ENCODE measurements around the gene PDCD1.

DNA sequence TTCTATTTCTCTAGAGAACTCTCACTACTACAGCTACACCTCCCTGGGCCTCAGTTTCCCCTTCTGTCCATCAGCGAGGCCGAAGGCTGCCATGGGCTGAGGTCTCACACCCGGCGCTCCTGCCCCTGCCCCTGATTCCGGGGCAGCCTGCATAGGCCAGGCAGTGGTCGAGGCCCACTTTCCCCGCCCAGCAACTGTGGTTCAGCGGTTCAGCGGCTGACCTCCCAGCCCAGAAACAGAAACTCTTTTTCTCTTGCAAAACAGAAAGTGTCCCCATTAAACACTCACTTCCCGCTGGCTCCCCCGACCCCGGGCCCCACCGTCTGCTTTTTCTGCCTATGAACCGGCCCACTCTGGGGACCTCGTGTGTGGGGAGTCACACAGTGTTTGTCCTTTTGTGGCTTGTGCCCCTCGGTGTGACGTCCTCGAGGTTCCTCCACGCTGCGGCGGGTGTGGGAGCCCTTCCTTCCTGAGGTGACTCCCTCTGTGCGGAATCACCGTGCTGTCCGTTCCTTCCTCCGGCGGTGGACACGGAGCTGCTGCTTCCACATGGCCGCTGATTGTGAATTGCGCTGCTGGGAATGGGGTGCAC is 16.0 kb downstream of the PDCD1 start:
- TF ChIP-seq, protein P1, sequence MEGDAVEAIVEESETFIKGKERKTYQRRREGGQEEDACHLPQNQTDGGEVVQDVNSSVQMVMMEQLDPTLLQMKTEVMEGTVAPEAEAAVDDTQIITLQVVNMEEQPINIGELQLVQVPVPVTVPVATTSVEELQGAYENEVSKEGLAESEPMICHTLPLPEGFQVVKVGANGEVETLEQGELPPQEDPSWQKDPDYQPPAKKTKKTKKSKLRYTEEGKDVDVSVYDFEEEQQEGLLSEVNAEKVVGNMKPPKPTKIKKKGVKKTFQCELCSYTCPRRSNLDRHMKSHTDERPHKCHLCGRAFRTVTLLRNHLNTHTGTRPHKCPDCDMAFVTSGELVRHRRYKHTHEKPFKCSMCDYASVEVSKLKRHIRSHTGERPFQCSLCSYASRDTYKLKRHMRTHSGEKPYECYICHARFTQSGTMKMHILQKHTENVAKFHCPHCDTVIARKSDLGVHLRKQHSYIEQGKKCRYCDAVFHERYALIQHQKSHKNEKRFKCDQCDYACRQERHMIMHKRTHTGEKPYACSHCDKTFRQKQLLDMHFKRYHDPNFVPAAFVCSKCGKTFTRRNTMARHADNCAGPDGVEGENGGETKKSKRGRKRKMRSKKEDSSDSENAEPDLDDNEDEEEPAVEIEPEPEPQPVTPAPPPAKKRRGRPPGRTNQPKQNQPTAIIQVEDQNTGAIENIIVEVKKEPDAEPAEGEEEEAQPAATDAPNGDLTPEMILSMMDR (IDR thresholded peaks at IDR 0.05) = no peak
- TF ChIP-seq ZFX (IDR thresholded peaks at IDR 0.05; ENCODE audit: borderline replicate concordance) = no peak
